HG03342 (cell line): ENCODE results near the gene FOXK2.
"Not testable (repeated sequence)": the region's sequence is repeated elsewhere in the genome, so short reads cannot be mapped to it uniquely, and the experiment has no call there.

Experiments
- ATAC-seq: cut with Tn5 transposase; IDR thresholded peaks from one replicate; pipeline ENCODE4 v1.9.1; 2021; ENCODE audit warnings: mild to moderate bottlenecking, moderate library complexity; ENCODE audit not compliant: unreplicated experiment

The FOXK2 gene

GRCh38 chr17:82494236-82495055 is 25.1 kb upstream of the FOXK2 start:
- ATAC-seq, result peak; percentile 46

- no peak for ATAC-seq
Observed at GRCh38 chr17:82495844-82496528, 23.5 kb upstream of the FOXK2 start.

GRCh38 chr17:82496529-82497434 is 22.8 kb upstream of the FOXK2 start:
- peak; percentile 58 for ATAC-seq

GRCh38 chr17:82497483-82498405 is 21.8 kb upstream of the FOXK2 start:
- peak; percentile 17 for ATAC-seq

GRCh38 chr17:82502207-82502606 is 17.3 kb upstream of the FOXK2 start:
- ATAC-seq, result no peak

- no peak for ATAC-seq
Observed at GRCh38 chr17:82503094-82503727, 16.3 kb upstream of the FOXK2 start.

GRCh38 chr17:82503728-82504308 is 15.7 kb upstream of the FOXK2 start:
- ATAC-seq, result no peak

GRCh38 chr17:82505296-82505695 is 14.2 kb upstream of the FOXK2 start:
- ATAC-seq, result no peak

- peak; percentile 90 for ATAC-seq
Observed at GRCh38 chr17:82506402-82506801, 13.1 kb upstream of the FOXK2 start.

GRCh38 chr17:82507631-82508175 is 11.8 kb upstream of the FOXK2 start:
- ATAC-seq, result no peak

- not testable (repeated sequence) for ATAC-seq
Observed at GRCh38 chr17:82511642-82512041, 7.9 kb upstream of the FOXK2 start.

GRCh38 chr17:82513864-82514263 is 5.7 kb upstream of the FOXK2 start:
- not testable (repeated sequence) for ATAC-seq

- ATAC-seq, result no peak
Observed at GRCh38 chr17:82517230-82517865, 2.2 kb upstream of the FOXK2 start.

GRCh38 chr17:82519971-82520903 is 705 bp downstream of the FOXK2 start:
- ATAC-seq, result no peak

- ATAC-seq, result no peak
Observed at GRCh38 chr17:82524540-82524939, 5.0 kb downstream of the FOXK2 start.

- no peak for ATAC-seq
Observed at GRCh38 chr17:82525712-82526111, 6.2 kb downstream of the FOXK2 start.

- ATAC-seq, result no peak
Observed at GRCh38 chr17:82527898-82528297, 8.4 kb downstream of the FOXK2 start.
